HG03460 (cell line): ENCODE measurements around the gene GPR107.
"Not testable (repeated sequence)": the region's sequence is repeated elsewhere in the genome, so short reads cannot be mapped to it uniquely, and the experiment has no call there.

Source experiments
- ATAC-seq: cut with Tn5 transposase; IDR thresholded peaks from one replicate; pipeline ENCODE4 v1.9.1; 2021; ENCODE audit not compliant: unreplicated experiment

The GPR107 gene

DNA sequence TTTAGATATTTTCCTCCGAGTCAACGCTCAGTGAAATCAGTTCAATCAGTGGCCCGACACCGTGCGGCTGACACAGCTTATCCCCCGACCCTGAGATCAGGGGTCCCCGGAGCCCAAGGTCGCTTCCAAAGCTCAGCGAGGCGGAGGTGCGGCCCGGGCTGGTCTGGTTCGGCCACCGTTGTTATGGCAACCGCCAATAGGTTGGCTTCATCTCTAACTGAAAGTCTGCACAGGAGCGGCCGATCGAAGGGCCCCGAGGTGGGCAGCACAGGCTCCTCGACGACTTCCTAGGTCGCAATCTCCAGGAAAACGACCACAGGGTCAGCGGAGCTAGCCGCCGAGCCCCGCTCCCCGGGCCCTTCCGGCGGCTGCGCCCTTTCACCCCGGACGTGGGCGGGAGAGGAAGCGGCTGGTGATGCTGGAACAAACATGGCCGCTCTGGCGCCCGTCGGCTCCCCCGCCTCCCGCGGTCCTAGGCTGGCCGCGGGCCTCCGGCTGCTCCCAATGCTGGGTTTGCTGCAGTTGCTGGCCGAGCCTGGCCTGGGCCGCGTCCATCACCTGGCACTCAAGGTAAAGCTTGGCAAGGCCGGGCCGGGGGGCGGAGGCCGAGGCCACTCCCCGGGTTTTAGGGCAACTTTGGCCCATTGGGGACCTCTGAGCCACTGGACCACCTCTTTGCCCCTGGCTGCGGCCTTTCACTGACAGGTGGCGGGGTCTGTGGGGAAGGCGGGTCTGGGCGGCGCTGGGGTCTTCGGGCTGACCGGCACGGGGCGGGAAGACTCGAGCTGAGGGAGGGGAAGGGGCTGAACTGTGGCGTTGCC lies at the start of gene GPR107:
GPR107 (plus strand) TSS at position 403 of the 821 bp plus-strand sequence; CDS start at position 430, 27 bp downstream.
- ATAC-seq, result peak; percentile 64

DNA sequence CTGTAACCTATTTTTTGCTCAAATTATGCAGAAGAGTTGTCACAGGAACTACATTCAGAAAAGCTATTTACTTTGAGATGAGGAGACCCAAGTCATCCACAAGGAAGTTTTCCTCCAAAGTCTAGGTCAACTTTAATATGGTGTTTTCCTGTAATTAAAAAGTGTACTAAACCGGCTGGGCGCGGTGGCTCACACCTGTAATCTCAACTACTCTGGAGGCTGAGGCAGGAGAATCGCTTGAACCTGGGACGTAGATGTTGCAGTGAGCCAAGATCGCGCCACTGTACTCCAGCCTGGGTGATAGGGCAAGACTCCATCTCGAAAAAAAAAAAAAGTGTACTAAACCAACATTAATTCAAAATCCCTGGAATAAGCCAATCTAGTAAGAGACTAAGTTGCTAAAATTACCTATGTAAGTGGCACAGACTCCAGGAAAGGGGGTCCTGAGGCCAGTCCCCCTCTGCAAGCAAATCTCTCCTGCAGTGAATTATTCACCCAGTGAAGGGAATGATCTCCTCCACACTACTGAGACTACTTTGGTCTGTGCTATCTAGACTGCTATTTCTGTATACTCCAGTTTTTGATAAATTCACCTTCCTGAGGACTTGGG lies 49.7 kb upstream of the GPR107 start:
- no peak for ATAC-seq

DNA sequence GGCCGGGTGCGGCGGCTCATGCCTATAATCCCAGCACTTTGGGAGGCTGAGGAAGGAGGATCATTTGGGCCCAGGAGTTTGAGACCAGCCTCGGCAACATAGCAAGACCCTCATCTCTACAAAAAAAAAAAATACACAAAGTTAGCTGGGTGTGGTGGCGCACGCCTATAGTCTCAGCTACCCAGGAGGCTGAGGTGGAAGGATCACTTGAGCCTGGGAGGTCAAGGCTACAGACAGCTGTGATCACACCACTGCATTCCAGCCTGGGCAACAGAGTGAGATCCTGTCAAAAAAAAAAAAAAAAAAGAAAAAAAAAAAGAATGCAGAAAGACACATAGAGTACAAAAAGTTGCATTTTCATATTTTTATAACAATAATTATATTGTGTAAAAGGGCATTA lies 46.8 kb upstream of the GPR107 start:
- not testable (repeated sequence) for ATAC-seq

DNA sequence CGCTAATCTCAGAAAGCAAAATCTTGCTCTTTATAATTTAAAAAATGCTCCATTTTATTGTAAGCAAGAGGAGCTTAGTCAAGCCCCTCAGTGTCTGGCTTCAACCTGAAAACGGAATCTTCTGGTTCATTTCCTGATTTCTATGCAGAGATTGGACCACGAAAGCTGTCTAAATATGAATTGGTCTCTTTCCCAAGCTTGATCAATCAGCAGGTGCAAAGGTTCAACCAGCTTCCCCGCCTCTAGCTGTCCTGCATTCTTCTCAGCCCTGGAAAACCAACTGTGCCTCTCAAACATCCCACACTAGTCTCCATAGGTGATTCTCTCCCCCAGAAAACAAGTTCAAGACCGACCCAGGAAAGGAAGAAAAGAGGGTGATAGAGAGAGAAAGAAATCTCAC lies 45.2 kb upstream of the GPR107 start:
- no peak for ATAC-seq

DNA sequence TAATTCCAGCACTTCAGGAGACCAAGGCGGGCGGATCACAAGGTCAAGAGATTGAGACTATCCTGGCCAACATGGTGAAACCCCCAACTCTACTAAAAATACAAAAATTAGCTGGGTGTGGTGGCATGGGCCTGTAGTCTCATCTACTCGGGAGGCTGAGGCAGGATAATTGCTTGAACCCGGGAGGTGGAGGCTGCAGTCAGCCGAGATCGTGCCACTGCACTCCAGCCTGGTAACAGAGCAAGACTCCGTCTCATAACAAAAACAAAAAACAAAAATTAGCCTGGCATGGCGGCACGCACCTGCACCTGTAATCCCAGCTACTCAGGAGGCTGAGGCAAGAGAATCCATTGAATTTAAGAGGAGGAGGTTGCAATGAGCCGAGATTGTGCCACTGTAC lies 44.2 kb upstream of the GPR107 start:
- ATAC-seq, result not testable (repeated sequence)

DNA sequence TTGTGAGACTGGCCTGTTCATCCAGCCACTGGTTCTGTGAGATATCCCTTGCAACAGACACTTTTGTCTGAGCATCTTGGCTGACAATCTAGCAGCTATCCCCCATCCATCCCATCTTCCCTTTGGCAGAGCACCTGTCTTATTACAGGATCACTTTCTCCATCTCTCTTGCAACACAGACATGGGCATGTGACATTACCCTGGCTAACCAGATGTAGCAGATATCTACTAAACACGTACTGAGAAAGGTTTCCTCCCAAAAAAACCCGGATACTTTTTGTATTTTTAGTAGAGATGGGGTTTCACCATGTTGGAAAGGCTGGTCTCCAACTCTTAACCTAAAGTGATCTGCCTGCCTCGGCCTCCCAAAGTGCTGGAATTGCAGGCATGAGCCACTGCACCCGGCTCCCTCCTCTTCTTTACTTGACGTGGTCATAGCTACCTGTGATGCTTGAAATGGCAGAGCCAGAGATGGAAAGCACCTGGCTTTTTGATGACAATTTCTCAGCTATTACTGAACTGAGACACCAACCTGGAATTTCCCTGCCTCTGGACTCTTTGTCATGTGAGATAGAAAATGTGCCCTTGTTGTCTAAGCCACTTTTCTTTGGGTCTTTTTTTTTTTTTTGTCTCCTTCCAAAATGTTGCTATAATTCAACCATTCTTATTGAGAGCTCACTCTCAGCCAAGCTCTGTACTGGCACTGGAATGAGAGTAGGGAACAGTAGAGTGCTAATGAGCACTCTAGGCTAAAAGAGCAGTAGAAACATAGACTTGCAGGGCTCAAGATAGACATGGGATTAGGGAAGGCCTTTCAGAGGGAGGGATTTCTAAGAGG lies 43.3 kb upstream of the GPR107 start:
- peak; percentile 36 for ATAC-seq

DNA sequence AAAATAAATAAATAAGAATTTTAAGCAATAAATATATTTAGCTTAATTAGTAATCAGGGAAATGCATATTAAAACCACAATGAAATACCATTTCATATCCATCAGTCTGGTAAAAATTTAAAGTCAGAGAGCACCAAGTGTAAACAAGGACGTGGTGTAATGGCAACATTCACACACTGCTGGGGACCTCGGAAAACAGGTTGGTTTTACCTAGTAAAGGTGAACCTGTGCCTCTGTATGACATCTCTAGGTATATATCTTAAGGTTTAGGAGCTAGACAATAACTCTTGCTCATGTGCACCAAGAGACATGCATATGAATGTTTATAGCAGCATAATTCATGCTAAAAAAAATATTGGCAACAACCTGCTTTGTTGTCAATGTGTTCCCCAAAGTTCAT lies 40.4 kb upstream of the GPR107 start:
- no peak for ATAC-seq

DNA sequence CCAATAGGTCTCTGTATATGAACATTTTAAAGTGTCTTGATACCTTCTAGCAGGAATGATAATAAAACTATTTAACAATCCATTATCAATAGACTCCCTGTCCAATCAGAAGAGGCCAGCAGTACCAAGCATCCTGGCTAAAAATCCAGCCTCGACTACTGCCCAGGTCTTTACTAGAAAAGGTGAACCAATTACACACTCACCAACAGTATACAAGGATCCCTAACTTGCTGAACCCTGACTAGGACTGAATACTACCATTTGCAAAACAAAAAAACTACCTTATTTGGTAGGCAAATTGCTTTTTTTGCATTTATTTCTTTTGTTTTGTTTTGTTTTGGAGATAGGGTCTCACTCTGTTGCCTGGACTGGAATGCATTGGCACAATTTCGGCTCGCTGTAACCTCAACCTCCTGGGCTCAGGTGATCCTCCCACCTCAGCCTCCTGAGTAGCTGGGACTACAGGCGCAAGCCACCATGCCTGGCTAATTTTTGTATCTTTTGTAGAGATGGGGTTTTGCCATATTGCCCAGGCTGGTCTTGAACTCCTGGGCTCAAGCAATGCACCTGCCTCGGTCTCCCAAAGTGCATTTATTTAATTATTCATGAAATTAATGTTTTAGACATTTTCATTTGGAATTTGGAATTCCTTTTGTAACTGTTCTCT lies 38.2 kb upstream of the GPR107 start:
- ATAC-seq, result no peak

DNA sequence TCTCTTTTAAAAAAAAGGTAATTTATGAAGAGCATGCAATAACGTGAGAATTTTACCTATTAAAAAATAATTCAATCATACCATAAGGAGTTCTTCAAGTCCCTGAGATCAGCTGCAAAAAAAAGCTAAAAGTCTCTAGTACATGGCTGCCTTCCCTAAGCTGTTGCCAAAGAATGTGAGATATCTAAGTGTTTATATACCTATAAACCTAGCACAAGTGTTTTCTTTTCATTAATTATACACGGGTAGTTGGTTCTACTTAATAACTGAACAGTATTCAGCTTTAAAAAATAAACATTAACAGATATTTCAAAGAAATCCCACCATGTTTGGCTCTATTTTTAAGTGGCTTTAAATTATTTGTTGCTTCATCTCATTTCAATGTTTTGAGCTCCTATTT lies 36.6 kb upstream of the GPR107 start:
- no peak for ATAC-seq

DNA sequence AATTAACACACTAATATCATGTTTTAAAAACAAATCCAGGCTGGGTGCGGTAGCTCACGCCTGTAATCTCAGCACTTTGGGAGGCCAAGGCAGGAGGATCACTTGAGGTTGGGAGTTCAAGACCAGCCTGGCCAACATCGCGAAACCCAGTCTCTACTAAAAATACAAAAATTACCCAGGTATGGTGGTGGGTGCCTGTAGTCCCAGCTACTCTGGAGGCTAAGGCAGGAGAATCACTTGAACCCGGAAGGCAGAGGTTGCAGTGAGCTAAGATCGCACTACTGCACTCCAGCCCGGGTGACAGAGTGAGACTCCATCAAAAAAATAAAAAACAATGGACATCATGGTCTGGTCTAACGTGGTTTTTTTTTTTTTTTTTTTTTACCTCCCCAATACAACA lies 36.2 kb upstream of the GPR107 start:
- ATAC-seq, result not testable (repeated sequence)

DNA sequence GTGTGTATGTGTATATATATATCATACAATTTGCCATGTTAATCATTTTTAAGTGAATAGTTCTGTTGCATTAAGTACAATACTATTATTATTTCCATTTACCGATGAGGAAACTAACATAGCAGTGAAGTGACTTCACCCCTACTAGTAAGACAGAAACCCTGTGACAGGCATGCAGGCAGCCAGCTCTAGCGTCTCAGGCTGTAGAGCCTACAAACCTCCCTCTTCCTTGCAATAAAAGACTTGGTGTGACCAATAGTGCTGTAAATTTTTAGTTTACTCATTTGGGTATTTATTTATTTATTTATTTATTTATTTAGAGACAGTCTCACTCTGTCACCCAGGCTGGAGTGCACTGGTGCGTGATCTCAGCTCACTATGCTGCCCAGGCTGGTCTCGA lies 35.4 kb upstream of the GPR107 start:
- no peak for ATAC-seq

DNA sequence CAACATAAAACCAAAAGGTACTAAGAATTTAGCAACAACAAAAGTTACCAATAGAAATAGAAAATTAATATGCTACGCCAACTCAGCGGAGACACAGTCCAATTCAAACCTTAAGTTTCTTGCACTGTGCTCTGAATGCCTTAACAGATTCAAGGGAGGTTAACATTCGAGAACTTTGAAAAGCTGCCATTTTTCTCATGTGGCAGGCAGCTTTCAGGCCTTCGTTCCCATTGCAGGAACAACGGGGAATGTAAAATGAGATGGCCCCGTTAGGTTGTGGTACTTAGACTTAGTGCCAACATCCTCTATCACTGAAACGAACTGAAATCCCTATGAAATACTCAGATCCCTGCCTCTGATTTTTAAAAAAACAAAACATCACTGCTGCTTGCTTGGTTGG lies 33.1 kb upstream of the GPR107 start:
- no peak for ATAC-seq

DNA sequence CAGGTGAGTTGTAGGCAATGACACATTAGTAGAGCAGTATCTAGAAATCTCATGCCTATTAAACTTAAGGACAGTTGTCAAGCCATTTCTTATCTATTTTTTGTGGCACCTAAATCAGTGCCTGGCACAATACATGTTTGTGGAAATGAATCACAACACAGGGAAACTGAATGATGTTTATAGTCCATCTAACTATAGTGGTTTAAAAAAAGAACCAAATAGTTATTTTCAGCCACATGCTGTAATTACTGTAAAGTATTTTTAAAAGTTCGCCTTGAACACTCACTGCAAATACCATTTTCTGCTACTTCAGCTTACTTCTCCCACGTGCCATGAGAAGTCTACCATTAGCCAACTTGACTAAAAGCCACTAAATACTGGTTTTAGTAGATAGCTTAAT lies 32.6 kb upstream of the GPR107 start:
- no peak for ATAC-seq

DNA sequence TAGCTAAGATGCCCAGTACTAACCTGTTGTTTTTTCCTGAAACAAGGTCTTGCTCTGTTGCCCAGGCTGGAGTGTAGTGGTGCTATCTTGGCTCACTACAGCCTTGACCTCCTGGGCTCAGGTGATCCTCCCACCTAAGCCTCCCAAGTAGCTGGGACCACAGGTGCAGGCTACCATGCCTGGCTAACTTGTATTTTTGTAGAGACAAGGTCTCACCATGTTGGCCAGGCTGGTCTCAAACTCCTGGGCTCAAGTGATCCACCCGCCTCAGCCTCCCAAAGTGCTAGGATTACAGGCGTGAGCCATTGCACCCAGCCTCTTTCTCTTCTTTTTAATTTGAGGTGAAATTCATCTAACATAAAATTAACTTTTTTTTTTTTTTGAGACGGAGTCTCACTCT lies 31.9 kb upstream of the GPR107 start:
- ATAC-seq, result not testable (repeated sequence)

DNA sequence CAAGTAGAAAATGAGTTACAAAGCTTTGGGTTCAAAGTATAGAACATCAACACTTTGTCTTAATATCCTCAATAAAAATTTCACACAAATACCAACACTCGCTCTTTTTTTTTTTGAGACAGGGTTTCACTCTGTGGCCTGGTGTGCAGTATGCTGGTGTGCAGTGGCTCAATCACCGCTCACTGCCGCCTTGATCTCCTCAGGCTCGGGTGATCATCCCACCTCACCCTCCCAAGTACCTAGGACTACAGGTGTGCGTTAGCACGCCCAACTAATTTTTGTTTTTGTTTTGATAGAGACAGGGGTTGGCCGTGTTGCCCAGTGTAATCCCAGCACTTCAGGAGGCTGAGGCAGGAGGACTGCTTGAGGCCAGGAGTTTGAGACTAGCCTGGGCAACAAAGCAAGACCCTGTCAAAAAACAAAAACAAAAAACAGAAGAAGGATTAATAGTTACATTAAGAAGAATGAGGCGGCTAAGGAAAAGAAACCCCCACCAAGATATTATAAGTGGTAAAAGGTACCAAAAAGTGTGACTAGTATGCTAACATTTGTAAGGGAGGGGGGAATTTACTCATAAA lies 31.1 kb upstream of the GPR107 start:
- no peak for ATAC-seq

DNA sequence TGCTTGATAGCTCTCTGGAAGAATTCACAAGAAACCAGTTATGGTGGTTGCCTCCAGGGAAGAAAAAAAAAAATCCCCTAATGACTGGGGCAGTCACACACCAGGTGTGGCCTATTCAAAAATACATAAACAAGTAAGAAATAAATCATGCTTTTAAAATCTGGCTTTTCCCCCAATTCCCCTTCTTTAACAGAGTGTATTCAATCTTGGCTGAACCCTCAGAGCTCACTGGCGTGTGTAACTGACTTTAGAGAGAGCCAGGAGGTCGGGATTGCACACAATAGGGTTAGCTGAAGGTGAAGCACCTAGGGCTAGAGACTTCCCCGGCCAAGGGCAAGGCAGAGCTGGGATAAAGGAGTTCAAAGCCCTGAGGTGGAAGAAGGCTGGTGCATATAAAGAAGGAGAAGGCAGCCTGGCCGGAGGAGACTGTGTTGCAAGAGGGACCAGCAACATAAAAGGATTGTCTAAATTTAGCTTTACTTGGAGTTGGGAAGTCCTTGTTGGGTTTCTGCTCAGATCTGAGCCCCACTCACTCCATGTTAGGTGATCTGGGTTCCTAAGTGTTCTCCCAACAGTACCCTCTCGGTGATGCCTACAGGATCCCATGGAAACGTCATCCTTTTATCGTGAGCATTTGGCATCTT lies 30.4 kb upstream of the GPR107 start:
- ATAC-seq, result peak; percentile 41

DNA sequence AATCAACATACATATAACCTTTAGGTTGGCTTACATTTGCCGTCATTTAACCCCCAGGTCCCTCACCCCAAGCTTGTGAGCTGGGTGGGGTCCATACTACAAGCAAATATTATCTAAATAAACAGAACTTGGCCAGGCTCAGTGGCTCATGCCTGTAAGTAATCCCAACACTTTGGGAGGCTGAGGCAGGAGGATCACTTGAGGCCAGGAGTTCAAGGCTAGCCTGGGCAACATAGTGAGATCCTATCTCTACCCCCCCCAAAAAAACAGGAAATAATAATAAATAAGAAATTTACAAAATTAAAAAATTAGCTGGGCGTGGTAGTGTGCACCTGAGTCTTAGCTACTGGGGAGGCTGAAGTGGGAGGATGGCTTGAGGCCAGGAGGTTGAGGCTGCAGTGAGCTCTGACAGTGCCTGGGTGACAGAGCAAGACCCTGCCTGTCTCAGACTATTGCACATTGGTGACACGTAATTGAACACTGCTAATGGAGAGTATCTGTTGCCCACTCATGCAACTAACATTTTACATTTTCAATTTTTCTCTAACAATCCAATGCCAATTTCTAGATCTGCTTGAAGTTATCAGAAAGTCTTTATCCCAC lies 29.6 kb upstream of the GPR107 start:
- ATAC-seq, result no peak

DNA sequence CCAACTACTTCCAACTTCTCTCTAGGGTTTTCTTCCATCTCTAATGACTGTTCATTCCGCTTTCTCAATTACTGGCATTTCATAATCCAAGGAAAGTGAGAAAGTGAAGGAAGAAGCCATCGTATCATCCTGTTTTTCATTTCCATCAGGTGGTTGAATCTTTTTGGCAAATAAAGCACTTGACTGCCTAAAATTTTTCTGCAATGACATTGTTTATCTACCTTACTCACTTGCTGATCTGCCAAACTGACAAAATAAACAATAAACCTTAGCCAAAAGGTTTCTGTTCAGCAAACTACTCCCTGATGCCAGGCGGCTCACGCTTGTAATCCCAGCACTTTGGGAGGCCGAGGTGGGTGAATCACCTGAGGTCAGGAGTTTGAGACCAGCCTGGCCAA lies 29.1 kb upstream of the GPR107 start:
- ATAC-seq, result no peak

DNA sequence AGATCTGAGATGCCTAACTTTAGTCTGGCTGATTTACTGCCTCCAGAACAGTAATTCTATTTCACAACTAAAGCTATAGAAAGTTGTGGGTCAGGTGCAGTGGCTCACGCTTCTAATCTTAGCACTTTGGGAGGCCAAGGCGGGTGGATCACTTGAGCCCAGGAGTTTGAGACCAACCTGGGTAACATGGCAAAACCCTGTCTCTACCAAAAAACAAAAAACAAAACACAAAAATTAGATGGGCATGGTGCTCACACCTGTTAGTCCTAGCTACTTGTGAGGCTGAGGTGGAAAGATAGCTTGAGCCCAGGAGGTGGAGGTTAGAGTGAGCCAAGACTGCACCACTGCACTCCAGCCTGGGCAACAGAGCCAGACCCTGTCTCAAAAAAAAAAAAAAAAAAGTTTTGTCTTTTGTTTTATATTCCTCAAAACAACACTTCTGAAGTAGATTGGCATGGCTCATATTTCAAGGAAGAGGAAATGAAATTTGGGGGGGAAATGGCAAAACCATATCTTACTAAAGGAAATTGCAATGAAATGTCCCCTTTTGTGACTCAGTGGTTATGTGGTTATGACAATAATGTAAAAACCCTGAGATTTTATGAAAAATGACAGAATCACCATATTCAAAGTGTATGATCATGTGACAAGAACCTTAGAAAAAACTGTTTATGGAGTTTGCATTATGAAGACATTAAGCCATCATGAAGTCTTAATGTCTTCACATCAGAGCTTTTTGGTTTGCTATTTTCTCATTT lies 26.9 kb upstream of the GPR107 start:
- ATAC-seq, result no peak
